Thoracic aorta (tissue), 2 donors: ENCODE data around the gene GTSF1L. TPM values are rescaled to one million over a fixed set of nuclear protein-coding genes. Genes with fewer than 3 reads are reported as not detected.

Experiments used
- ATAC-seq: fragments of 150-250 bp; one replicate; pipeline ENCODE4 v1.8.0; 2017; ENCODE audit warnings: low read depth; ENCODE audit not compliant: insufficient number of reproducible peaks, low FRiP score
- DNase-seq: peaks from one replicate; pipeline ENCODE4 v3.0.0-alpha.2; 2020; ENCODE audit warnings: low spot score
- H3K27ac ChIP-seq, 2 donors: fragments of 200-600 bp; sonication (generic); 1 replicate in 1 of 2; 2 replicates in 1 of 2; pipeline ENCODE4 v1.5.1; 2016; ENCODE audit warnings: mild to moderate bottlenecking in 2 of 2, moderate library complexity in 2 of 2
- H3K27me3 ChIP-seq: fragments of 200-600 bp; sonication (generic); replicated peaks from 2 replicates; pipeline ENCODE4 v1.6.0; 2016; ENCODE audit warnings: mild to moderate bottlenecking; ENCODE audit not compliant: insufficient read depth
- H3K36me3 ChIP-seq: fragments of 200-600 bp; sonication (generic); one replicate; pipeline ENCODE4 v1.5.1; 2016
- H3K4me1 ChIP-seq, 2 donors: fragments of 200-600 bp; sonication (generic); 1 replicate in 1 of 2; 2 replicates in 1 of 2; pipeline versions ENCODE4 v1.5.1 to v1.6.0; 2016; ENCODE audit warnings: low read depth in 2 of 2, mild to moderate bottlenecking in 1 of 2; ENCODE audit not compliant: control insufficient read depth in 1 of 2
- H3K4me3 ChIP-seq: fragments of 200-600 bp; sonication (generic); 2 replicates; pipeline ENCODE4 v1.5.1; 2016; ENCODE audit warnings: mild to moderate bottlenecking
- H3K9me3 ChIP-seq: fragments of 200-600 bp; sonication (generic); 2 replicates; pipeline ENCODE4 v1.5.1; 2016
- CTCF ChIP-seq: fragments of 200-600 bp; sonication (generic); IDR thresholded peaks from one replicate; pipeline ENCODE4 v1.5.1; 2019; ENCODE audit warnings: antibody characterized with exemption
- total RNA-seq, 2 donors: library from RNA; depleted of rRNA; stranded (reverse); fragments of >200 nt; gene quantifications; one replicate each; pipeline versions ENCODE4 v1.1.0 to v1.2.3, GENCODE V29; 2016

Gene GTSF1L
- total RNA-seq, 2 donors from 2014 or later, result not detected

- no peak for TF ChIP-seq CTCF
- Histone ChIP-seq H3K4me3 (no peak overlapping the region), H3K27me3 (no peaks in the 10 kb centered on the region), H3K27ac (no peak overlapping the region), H3K9me3 (no peaks in the 10 kb centered on the region), H3K4me1 (peaks cover 0 to 9% of the 10 kb centered on the region in 2 donors), H3K36me3 (no peaks in the 10 kb centered on the region)
- DNase-seq (no peak), ATAC-seq (no peak)
These were observed 29.0 kb upstream of the GTSF1L start for GRCh38 chr20:43755851-43756250.

GRCh38 chr20:43755390-43755789 lies 28.6 kb upstream of the GTSF1L start:
- H3K27ac ChIP-seq, result no peak overlapping the region
- TF ChIP-seq CTCF, result no peak
- no peak overlapping the region for H3K4me3 ChIP-seq
- H3K36me3 ChIP-seq, result no peaks in the 10 kb centered on the region
- peaks cover 0 to 9% of the 10 kb centered on the region in 2 donors for H3K4me1 ChIP-seq
- no peaks in the 10 kb centered on the region for H3K9me3 ChIP-seq
- H3K27me3 ChIP-seq, result no peaks in the 10 kb centered on the region
- DNase-seq (no peak), ATAC-seq (no peak)

- H3K9me3 ChIP-seq, result no peaks in the 10 kb centered on the region
- no peaks in the 10 kb centered on the region for H3K27me3 ChIP-seq
- ATAC-seq (no peak), DNase-seq (no peak)
- no peak for TF ChIP-seq CTCF
- H3K36me3 ChIP-seq, result no peaks in the 10 kb centered on the region
- no peak overlapping the region for H3K27ac ChIP-seq
- H3K4me3 ChIP-seq, result no peak overlapping the region
- H3K4me1 ChIP-seq, result peaks cover 0 to 9% of the 10 kb centered on the region in 2 donors
These were observed 25.9 kb upstream of the GTSF1L start for GRCh38 chr20:43752561-43753301.

GRCh38 chr20:43752051-43752360 lies 25.2 kb upstream of the GTSF1L start:
- no peak for ATAC-seq
- Histone ChIP-seq H3K4me1 (peaks cover 0 to 9% of the 10 kb centered on the region in 2 donors), H3K27ac (no peak overlapping the region), H3K36me3 (no peaks in the 10 kb centered on the region), H3K9me3 (no peaks in the 10 kb centered on the region), H3K27me3 (no peaks in the 10 kb centered on the region), H3K4me3 (no peak overlapping the region)
- TF ChIP-seq CTCF, result no peak
- DNase-seq, result no peak

GRCh38 chr20:43751167-43752050 lies 24.6 kb upstream of the GTSF1L start:
- peak; percentile 37 for ATAC-seq
- Histone ChIP-seq H3K9me3 (no peaks in the 10 kb centered on the region), H3K4me3 (no peak overlapping the region), H3K36me3 (no peaks in the 10 kb centered on the region), H3K4me1 (peaks cover 0 to 9% of the 10 kb centered on the region in 2 donors), H3K27me3 (no peaks in the 10 kb centered on the region), H3K27ac (peak overlapping the region in 1 of 2 donors; percentile 13)
- no peak for TF ChIP-seq CTCF
- DNase-seq, result no peak
